AG04450 (cell line): Measurements from ENCODE around the gene MAPKAP1. TPM values are rescaled to one million over a fixed set of nuclear protein-coding genes. Genes with fewer than 3 reads are reported as not detected.

Experiments used
- CTCF ChIA-PET: fragments of 300-600, 350-600 bp; formaldehyde crosslinking; extraction: SDS; loops from one replicate; lab custom pipeline; 2022; ENCODE audit warnings: antibody characterized with exemption, inconsistent platforms; lab: Charles Lee
- POLR2A ChIA-PET: fragments of 350-600 bp; formaldehyde crosslinking; extraction: SDS; loops from one replicate; lab custom pipeline; 2021; ENCODE audit warnings: antibody characterized with exemption, inconsistent platforms; lab: Yijun Ruan, JAX
- DNase-seq: peaks from one replicate; pipeline ENCODE4 v3.0.0-alpha.2; 2011; ENCODE audit warnings: low read depth, low spot score
- H3K27ac ChIP-seq: one replicate; pipeline ENCODE4 v1.5.1; 2012; ENCODE audit warnings: low read depth, low read length, control low read depth
- H3K27me3 ChIP-seq: one replicate; pipeline ENCODE4 v1.6.0; 2012; ENCODE audit warnings: low read length; ENCODE audit not compliant: control insufficient read depth, insufficient read depth
- H3K4me3 ChIP-seq: 2 replicates; pipeline ENCODE4 v1.5.1; 2011; ENCODE audit warnings: mild to moderate bottlenecking, low read depth, low read length, control low read depth
- H3K9me3 ChIP-seq: 2 replicates; pipeline ENCODE4 v1.5.1; 2012; ENCODE audit warnings: low read length; ENCODE audit not compliant: control insufficient read depth, insufficient read depth
- polyA plus RNA-seq: library from polyadenylated mRNA; depleted of rRNA; stranded (reverse); fragments of >200 nt; gene quantifications from 2 replicates; pipeline ENCODE4 v1.2.3, GENCODE V29; 2011; rRNA removed
- small RNA-seq: library from RNA; depleted of rRNA; stranded (forward); fragments of <200 nt; gene quantifications from one replicate; pipeline ENCODE3, GENCODE V24; 2012; ENCODE audit warnings: low read depth; ENCODE audit not compliant: insufficient read length
- TF ChIP-seq, protein P1 (sequence below): IDR thresholded peaks from 2 replicates; pipeline ENCODE4 v1.5.1; 2011; ENCODE audit warnings: low read depth, low read length, control low read depth, inconsistent platforms

Gene MAPKAP1
- polyA plus RNA-seq, 1 experiment: 140 TPM

DNA sequence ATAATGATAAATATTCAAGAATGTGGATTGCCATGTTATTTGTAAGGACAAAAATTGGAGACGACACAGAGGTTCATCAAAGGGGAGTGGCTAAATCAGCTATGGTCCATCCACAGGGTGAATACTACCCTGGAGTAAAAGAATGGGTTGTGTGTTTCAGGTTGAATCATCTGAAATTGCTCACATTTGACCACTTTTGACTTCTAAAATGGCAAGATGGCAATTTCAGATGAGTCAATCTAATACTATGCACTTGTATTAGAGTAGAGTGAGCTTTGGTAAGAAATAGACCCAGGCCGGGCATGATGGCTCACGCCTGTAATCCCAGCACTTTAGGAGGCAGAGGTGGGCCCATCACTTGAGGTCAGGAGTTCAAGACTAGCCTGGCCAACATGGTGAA lies 313.6 kb downstream of the MAPKAP1 start:
- POLR2A ChIA-PET: interaction anchor here (0.5 kb wide), 2 partner anchors 8 to 124 kb away, joined by 3 read pairs; no protein-coding TSS in a partner anchor
- H3K27me3 ChIP-seq: no peaks in the 10 kb centered on the region
- H3K4me3 ChIP-seq: no peak overlapping the region
- H3K27ac ChIP-seq: no peak overlapping the region
- no peak for DNase-seq
- TF ChIP-seq, protein P1, sequence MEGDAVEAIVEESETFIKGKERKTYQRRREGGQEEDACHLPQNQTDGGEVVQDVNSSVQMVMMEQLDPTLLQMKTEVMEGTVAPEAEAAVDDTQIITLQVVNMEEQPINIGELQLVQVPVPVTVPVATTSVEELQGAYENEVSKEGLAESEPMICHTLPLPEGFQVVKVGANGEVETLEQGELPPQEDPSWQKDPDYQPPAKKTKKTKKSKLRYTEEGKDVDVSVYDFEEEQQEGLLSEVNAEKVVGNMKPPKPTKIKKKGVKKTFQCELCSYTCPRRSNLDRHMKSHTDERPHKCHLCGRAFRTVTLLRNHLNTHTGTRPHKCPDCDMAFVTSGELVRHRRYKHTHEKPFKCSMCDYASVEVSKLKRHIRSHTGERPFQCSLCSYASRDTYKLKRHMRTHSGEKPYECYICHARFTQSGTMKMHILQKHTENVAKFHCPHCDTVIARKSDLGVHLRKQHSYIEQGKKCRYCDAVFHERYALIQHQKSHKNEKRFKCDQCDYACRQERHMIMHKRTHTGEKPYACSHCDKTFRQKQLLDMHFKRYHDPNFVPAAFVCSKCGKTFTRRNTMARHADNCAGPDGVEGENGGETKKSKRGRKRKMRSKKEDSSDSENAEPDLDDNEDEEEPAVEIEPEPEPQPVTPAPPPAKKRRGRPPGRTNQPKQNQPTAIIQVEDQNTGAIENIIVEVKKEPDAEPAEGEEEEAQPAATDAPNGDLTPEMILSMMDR: no peak
- H3K9me3 ChIP-seq: peaks cover 3% of the 10 kb centered on the region; the same call in 1 of the 2 replicates
- CTCF ChIA-PET: interaction anchor here (0.7 kb wide), 1 partner anchor 148 kb away, joined by 3 read pairs; no protein-coding TSS in a partner anchor

DNA sequence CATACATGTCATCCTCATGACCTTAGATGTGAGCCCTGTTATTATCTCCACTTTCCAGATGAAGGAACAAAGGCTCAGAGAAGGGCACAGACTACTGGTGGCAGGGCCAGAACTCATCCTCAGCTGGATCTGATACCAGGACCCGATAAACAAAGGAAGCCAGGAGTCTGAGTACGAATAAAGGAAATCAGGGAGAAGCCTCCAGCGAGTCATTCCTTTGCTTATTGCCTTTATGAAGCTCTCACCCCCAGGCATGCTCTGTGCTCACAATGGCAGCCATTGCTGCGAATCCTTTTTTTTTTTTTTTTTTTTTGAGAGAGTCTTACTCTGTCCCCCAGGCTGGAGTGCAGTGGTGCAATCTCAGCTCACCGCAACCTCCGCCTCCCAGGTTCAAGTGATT lies 315.3 kb downstream of the MAPKAP1 start:
- Histone ChIP-seq H3K27me3 (no peaks in the 10 kb centered on the region), H3K4me3 (no peak overlapping the region), H3K27ac (no peak overlapping the region), H3K9me3 (peaks cover 3% of the 10 kb centered on the region; the same call in 1 of the 2 replicates)
- POLR2A ChIA-PET: interaction anchor here (0.6 kb wide), 2 partner anchors 66 to 1414 kb away, joined by 3 read pairs; no protein-coding TSS in a partner anchor
- CTCF ChIA-PET: interaction anchor here (1.2 kb wide), 1 partner anchor 16 kb away, joined by 3 read pairs; no protein-coding TSS in a partner anchor
- no peak for DNase-seq
- TF ChIP-seq, protein P1: no peak

DNA sequence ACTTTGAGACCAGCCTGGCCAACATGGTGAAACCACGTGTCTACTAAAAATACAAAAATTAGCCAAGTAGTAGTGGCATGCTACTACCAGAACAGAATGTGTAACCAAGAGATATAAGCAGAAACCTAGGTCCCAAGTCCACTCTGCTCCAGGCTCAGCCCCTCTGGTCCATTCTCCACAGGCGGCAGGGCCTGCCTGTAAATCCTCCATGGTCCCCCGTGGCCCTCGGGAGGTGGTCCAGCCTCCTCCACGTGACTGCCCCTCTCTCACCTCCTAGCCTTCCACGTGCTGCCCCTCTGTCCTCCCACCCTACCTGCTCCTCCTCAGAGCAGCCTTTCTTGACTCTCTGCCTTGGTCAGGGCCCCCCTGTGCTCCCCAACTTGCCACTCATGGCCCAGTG lies 318.0 kb downstream of the MAPKAP1 start:
- TF ChIP-seq, protein P1: no peak
- Histone ChIP-seq H3K27ac (no peak overlapping the region), H3K27me3 (no peaks in the 10 kb centered on the region), H3K9me3 (no peaks in the 10 kb centered on the region), H3K4me3 (no peak overlapping the region)
- DNase-seq: no peak
- ChIA-PET POLR2A (no interaction called here), CTCF (no interaction called here)

DNA sequence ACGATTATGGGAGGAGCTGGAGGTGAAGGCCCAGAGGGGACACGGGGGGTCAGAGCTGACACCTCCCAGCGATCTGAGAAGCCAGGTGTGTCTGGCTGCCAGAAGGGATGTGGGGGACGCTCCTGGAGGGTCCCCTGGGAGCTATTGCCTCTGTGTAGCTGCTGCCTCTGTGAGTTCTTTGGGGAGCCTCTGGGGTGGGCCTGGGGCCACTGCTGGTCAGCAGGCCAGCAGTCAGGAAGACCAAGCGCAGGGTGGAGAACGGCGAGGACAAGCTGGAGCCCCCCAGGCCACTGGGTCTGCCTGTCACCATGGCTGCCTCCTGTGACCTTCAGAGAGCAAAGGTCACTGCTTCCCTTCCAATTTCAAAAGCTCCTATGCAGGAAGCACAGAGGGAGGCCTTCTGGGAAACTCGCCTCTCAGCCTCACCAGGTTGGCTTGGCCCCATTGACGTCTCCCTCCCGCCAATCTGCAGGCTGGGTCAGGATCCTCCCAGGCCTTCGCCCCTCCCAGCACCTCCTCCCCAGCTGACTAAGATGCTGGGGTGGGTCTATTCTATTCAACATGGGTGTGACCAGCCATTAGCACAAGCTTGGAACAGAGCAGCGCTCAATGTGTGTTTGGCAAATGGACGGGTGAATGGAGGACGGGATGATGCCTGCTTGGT lies 319.0 kb downstream of the MAPKAP1 start:
- POLR2A ChIA-PET: no interaction called here
- CTCF ChIA-PET: no interaction called here

More for the DNA sequence above, 319.0 kb downstream of the MAPKAP1 start:
- DNase-seq: no peak
- H3K27ac ChIP-seq: no peak overlapping the region
- H3K9me3 ChIP-seq: no peaks in the 10 kb centered on the region
- H3K27me3 ChIP-seq: no peaks in the 10 kb centered on the region
- TF ChIP-seq, protein P1: no peak
- H3K4me3 ChIP-seq: no peak overlapping the region

Small RNA genes lying within 50 kb of the gene (small RNA-seq; reads per million reads assigned to genes)
- gene RF00017: not detected

Other genes starting within 250 kb of the MAPKAP1 start
- 34.2 and 37.6 TPM in 2 replicates for gene PBX3, start 40.2 kb upstream of the MAPKAP1 start, polyA plus RNA-seq